ENCODE data around the gene BTN1A1. TPM values are rescaled to one million over a fixed set of nuclear protein-coding genes. Genes with fewer than 3 reads are reported as not detected.

BTN1A1 gene
- total and polyA plus RNA-seq, 9 of the 15 experiments (the other 6 are each of a cell fraction or from before 2014, with no cell fraction given), result 0.01 to 0.15 (median 0.06) TPM; not detected in 4

- TF ChIP-seq NONO (IDR thresholded peaks at IDR 0.05; ENCODE audit: low read depth in 2 of 2, low read length in 1 of 2) (no peak), MCM5 (IDR thresholded peaks at IDR 0.05; ENCODE audit: low read depth) (no peak), TCF7 (IDR thresholded peaks at IDR 0.05; ENCODE audit: borderline replicate concordance) (no peak), C11orf30 (IDR thresholded peaks at IDR 0.05; ENCODE audit: low read depth) (no peak), ESRRB (CRISPR knock-in tag; IDR thresholded peaks at IDR 0.05; ENCODE audit: borderline replicate concordance) (no peak), PHF8 (IDR thresholded peaks at IDR 0.05; ENCODE audit: borderline replicate concordance, low read length) (no peak; the same call in 1 of the 2 replicates), MYBL2 (IDR thresholded peaks at IDR 0.05; ENCODE audit: low read depth) (no peak; the same call in 1 of the 2 replicates), MYBL2 (CRISPR knock-in tag; IDR thresholded peaks at IDR 0.05; ENCODE audit: borderline replicate concordance) (no peak), ZNF717 (CRISPR knock-in tag; IDR thresholded peaks at IDR 0.05) (no peak), ZNF740 (CRISPR knock-in tag; IDR thresholded peaks at IDR 0.05) (no peak), ZNF740 (tag; IDR thresholded peaks at IDR 0.05) (no peak), NR2C1 (IDR thresholded peaks at IDR 0.05) (no peak), NR2C1 (tag; IDR thresholded peaks at IDR 0.05) (no peak), SIN3A (IDR thresholded peaks at IDR 0.05; ENCODE audit: borderline replicate concordance in 2 of 2, control insufficient read depth in 1 of 2, low read depth in 2 of 2, low read length in 2 of 2) (peak in 1 of 2 experiments; percentile 58; a peak in 1 of 4 replicates), ZNF184 (CRISPR knock-in tag; IDR thresholded peaks at IDR 0.05) (no peak), ZNF707 (CRISPR knock-in tag; conservative IDR thresholded peaks at IDR 0.05) (no peak), ARHGAP35 (IDR thresholded peaks at IDR 0.05; ENCODE audit: partially characterized antibody) (no peak), ZC3H4 (CRISPR knock-in tag; IDR thresholded peaks at IDR 0.05; ENCODE audit: borderline replicate concordance) (no peak), CREB3L1 (IDR thresholded peaks at IDR 0.05; ENCODE audit: borderline replicate concordance, low read depth) (no peak), KLF1 (tag; IDR thresholded peaks at IDR 0.05) (no peak), NCOA2 (IDR thresholded peaks at IDR 0.05; ENCODE audit: partially characterized antibody in 2 of 2) (peak in 1 of 2 experiments; percentile 77), DMBX1 (CRISPR knock-in tag; IDR thresholded peaks at IDR 0.05; ENCODE audit: borderline replicate concordance) (no peak), ZNF146 (CRISPR knock-in tag; IDR thresholded peaks at IDR 0.05; ENCODE audit: unreplicated experiment) (no peak), FOXK2 (conservative IDR thresholded peaks at IDR 0.05 in 1 of 2, IDR thresholded peaks at IDR 0.05 in 1 of 2; ENCODE audit: low read depth in 2 of 2) (peak; percentile 5 to 76; a peak in 2 of 4 replicates), PRMT5 (CRISPR knock-in tag; IDR thresholded peaks at IDR 0.05) (no peak)
- TF ChIP-seq, protein P1, sequence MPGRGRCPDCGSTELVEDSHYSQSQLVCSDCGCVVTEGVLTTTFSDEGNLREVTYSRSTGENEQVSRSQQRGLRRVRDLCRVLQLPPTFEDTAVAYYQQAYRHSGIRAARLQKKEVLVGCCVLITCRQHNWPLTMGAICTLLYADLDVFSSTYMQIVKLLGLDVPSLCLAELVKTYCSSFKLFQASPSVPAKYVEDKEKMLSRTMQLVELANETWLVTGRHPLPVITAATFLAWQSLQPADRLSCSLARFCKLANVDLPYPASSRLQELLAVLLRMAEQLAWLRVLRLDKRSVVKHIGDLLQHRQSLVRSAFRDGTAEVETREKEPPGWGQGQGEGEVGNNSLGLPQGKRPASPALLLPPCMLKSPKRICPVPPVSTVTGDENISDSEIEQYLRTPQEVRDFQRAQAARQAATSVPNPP (IDR thresholded peaks at IDR 0.05; ENCODE audit: borderline replicate concordance, insufficient read depth, insufficient read length), result no peak
Measured at GRCh38 chr6:26554697-26555504, 54.8 kb downstream of the BTN1A1 start (continued).
